HG02981 (cell line): Measurements from ENCODE around the gene RPGR.

Experiments
- ATAC-seq: cut with Tn5 transposase; IDR thresholded peaks from one replicate; pipeline ENCODE4 v1.9.1; 2021; ENCODE audit warnings: mild to moderate bottlenecking, moderate library complexity; ENCODE audit not compliant: unreplicated experiment

The RPGR gene

DNA sequence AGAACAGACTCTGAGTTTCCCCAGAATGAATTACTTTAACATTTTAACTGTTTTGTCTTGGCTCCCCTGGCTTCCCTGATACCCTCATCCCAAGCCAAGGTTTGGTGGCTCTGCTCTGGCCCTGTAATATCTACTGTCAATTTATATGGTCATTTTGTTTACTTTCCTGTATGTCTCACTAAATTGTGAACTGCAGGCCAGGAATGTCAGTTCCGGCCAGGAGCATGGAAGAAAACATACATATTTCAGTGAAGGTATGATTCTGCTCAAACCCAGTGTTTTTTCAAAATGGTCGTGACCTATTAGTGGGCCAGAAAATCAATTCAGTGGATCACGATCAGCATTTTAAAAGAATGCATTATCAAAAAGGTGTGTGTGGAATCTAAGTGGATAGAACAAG lies 1.2 kb downstream of the RPGR start:
- ATAC-seq = no peak

DNA sequence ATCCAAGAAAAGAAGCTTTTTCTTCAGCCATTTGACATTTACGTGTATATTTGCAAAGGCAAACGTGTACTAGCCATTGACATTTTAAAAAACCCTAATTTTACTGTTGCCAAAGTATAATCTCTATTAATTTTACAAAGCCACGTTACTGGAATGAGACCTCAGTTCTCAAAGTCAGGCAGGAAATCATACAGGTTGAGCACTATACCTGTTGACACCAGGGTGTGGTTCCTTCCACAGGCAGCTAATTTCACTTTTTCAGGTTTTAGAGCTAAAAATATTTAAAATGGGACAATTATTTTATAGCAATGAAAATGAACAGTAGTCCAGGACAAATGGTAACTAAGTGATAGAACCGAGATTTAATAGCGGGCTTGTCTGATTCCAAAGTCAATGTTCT lies 6.5 kb downstream of the RPGR start:
- ATAC-seq = no peak

DNA sequence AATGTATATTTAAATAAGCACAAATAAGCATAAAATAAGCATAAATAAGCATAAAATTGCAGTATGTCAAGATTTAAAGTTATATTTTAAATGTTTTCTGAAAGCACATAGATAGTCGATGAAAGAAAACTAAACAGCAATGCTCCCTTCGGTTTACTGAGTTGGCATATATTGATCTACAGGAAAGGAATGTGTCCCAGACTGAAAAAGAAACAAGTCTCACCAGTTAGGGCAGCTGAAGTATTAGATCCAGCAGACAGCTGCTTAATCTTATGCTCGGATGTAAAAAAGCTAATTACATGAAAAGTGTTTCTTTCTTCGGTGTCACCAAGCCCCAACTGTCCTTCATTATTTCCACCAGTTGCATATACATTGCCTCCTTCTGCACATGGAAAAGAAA lies 8.7 kb downstream of the RPGR start:
- ATAC-seq = no peak

DNA sequence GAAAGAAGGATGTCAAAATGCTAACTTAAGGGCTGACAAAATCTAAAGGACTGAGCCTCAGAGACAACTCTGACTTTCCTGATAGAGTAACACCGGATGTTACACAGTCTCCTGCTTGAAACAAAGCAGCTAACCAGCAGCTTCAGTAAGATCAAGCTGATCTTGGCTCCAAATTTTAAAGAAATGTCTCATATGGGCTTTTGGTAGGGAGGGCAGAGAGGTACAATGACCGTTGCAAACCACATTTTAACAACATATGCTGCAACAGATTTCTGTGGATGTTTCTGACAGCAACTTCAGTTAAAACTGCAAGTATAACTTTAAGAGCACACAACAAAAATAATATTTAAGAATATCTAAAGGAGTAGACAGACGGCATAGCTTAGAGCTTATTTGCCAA lies 9.1 kb downstream of the RPGR start:
- ATAC-seq = no peak

DNA sequence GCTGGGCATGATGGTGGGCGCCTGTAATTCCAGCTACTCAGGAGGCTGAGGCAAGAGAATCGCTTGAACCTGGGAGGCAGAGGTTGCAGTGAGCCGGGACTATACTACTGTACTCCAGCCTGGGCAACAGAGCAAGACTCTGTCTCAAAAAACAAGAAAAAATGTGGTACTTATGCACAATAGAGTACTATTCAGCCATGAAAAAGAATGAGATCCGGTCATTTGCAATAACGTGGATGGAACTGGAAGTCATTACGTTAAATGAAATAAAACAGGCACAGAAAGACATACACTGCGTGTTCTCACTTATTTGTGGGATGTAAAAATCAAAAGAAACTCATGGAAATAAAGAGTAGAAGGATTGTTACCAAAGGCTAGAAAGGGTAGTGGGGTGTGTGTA lies 12.1 kb downstream of the RPGR start:
- ATAC-seq = no peak

DNA sequence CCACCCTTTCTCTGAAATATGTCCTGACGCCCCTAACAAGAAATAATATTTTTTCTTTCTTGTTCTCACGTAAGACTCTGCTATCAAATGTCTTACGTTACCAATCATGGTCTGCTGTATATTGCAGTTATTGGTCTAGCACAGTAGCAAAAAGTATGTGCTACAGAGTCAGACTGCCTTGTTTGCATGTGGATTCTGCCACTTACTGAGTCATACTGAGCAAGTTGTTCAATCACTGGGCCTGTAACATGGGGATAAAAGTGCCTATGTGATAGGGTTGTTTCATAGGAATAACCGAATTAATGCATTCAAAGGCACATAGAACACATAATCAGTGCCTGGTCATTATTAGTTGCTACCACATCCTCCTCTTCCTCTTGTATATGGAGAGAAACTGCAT lies 14.1 kb downstream of the RPGR start:
- no peak for ATAC-seq

DNA sequence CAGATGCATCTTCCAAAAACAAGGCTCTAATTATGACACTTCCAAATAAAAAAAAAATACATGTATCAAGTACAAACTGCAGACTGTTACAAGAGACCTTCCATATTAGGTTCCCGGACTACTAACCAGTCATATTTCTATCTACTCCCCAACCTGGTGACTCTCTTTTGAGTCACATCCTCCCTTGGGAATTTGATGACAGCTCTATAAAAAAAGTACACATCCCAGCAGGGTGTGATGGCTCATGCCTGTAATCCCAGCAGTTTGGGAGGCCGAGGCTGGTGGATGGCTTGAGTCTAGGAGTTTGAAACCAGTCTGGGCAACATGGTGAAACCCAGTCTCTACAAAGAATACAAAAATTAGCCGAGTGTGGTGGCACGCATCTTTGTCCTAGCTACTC lies 14.9 kb downstream of the RPGR start:
- ATAC-seq = no peak

DNA sequence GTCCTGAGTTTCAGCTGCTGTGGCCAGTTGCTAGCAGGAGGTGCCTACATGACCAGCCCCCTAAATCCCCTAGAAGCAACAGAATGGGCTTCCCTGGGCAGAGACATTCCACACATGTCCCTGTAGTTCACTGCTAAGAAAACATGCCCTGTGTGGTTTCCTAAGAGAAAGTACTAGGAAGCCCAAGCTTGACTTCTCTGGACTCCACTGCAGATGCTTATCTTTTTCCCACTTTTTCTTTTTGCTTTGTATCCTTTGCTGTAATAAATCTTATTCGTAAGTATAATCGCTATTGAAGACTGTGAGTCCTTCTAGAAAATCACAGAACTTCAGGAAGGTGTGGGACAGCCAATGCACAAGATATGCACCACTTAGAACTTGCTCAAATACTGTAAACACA lies 15.6 kb downstream of the RPGR start:
- ATAC-seq = no peak

DNA sequence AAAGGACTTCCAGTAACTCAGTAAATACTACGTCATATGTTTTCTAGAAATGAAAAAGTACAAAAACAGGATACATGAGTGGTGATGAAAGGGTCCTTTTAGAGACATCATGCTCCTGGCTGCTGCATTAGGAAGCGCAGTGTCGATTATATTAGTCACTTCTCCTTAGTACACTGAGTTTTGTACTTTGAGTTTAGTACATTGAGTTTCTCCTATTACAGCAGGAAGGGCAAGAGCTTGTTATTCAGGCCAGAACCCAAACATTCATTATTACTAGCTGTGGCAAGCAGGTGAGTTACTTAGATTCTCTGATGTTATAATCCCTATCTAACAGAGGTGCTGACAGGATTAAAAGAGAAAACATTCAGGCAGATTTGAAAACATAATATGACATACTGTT lies 21.3 kb downstream of the RPGR start:
- no peak for ATAC-seq

DNA sequence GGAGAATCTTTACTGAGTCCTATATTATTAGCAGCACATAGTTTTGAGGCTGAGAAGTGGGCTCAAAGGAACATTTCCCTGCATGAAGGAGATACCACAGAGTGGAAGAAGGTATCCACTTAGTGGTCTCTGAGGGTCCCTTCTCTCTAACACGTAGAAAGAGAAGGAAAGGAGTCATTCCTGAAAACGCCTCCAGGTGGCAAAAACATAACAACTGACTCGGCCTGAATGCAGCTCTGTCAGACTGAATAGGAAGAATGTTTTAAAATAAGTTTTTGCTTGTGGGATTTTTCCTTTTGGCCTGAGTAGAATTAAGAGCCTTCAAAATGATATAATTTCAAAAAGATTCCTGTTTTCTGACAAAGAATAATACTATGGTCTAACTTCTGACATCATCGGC lies 23.3 kb downstream of the RPGR start:
- no peak for ATAC-seq

DNA sequence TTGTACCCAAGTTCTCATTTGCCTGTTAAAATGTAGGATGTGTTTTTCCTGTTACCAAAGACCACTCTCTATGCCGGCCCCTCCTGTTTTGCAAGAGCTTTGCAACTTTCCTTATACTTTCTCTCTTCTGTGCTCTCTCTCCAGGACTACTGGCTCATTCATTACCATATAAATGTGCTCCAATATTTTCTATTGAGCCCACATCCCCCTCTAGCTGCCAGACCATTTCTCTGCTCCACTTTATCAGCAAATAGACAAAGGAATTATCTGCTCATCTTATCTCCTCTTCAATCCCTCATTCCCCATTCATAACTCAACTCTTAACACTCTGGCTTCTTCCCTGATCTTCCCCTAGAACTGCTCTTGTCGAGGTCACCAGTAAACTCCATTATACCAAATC lies 33.6 kb downstream of the RPGR start:
- no peak for ATAC-seq

DNA sequence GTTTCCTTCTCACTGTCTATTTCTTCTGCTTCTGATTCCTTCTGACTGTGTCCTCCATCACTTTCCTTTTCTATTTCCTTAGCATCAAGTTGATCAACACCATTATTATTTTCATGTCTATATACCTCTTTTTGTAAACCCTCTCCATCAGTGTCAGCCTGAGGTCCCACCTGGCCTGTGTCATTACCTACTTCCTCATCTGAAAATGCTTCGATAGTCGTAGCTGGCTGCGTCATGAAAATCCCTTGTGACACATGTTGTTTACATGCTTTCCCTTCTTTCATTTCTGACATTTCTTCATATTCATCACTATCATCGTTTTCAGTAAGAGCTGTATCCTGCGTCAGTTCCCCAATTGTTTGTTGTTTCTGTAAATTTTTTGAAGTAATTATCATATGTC lies 39.6 kb downstream of the RPGR start:
- ATAC-seq = no peak

DNA sequence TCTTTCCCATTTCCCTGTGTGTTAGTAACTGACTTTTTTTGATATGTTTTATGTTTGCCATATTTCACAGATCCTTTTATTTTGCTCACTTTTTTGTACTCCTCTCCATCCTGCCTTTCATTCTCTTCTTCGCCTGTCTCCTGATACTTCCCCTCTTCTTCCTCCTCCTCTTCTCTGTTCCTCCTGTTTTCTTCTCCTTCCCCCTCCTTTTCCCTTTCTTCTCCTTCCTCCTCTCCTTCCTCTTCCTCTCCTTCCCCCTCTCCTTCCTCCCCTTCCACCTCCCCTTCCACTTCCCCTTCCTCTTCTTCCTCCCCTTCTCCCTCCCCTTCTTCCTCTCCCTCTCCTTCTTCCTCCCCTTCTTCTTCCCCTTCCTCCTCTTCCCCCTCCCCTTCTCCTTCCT lies 41.7 kb downstream of the RPGR start:
- no peak for ATAC-seq

DNA sequence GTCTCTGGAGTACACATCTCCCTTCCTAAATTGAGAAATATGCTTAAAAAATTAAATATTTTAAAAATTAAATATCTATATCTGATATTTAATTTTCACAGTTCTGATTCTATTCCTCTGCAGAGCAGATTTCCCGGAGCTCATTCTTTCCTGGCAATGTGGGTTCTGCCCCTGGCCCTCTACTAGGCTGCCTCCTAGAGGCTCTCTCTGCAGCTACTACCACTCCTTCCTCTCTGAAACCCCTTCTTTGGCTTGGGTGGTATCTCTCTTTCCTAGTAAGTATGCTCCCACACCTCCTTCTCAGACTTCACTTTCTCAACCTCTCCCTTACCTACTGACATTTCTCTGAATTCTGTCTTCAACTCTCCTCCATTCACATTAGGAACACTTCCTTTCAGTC lies 45.3 kb downstream of the RPGR start:
- ATAC-seq = no peak

DNA sequence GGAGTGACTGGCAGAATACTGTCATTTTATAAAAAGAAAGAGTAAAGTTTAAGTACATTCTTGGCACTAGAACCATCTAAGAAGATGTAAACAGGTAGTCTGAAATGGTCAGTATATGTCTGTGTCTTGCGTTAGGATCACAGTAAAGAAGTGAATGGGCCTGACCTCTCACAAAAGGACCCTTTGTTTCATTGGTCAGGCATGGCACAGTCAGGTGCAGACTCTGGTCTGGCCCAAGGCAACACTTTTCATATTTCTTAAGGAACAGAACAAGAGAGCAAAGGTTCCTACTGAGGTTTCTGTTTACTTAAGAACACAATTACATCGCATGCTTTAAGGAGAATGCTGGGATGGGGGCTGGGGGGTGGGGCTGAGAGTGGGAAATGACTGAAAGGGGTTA lies 48.1 kb downstream of the RPGR start:
- no peak for ATAC-seq

DNA sequence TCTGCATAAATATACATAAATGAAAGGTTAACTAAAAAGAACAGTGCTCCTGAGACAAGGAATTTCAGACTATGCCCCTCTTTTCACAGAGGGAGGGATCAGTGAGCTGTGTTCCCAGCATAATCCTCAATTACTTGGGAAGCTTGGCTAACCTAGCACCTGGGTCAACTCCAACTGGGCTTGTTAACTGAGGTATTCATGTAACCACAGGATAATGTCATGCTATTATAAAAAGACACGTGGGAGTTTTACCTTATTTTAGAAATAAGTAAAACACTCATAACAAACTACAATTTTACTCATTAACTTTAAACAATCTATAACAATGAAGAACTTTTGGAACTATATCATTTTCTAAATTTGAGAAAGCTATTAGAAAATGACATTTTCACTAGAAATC lies 48.6 kb downstream of the RPGR start:
- no peak for ATAC-seq

DNA sequence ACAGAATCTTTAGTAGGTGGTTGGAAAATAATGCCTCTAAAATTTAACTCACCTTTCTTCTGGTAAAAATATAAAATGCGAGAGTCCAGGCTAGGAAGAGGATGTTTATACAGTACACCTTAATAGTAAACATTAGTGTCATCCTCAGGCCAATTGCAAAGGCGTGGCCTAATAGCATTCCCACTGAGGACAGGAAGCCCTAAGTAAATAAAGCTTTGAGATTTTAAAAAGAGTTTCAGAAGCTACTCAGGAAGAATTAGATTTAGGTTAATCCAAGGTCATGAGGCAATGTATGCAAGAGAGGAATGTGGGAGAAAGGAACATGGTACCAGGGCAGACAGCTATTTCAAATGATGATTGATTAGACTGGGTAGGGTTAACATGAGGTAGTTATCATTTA lies 49.5 kb downstream of the RPGR start:
- no peak for ATAC-seq

DNA sequence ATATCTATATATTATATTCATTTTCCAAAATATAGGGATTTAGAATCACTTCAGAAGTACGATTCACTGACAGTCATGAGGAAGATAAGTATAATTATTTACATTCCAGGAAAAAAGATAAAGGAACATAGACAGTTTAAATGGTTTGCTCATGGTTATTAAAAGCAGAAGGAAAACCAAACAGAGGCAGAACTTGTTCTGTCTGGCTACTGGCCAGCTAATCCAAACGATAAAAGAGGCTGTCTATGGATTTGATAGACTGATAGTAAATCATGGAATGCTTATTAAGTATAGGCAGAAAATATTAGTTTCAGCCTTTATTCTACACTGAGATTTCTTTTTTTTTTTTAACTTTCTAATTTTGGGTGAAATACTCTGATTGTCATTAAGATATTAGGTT lies 50.2 kb downstream of the RPGR start:
- ATAC-seq = no peak

DNA sequence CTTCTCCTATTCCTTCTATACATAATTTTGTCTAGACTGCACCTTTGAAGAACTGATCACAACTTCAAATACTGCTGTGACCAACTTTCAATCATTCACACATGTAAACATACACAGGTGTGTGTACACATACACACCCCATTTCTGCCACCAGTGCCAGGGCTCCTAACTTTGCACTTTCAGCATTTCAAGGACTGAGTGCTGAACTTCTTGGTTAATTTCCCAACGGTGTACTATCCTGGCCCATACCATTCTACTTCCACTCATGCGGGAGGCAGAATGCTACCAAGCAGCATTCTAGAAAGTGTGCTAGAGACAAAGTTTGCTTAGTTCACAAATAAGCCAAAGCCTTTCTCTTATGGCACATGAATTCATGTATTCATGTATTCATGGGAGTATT lies 51.2 kb downstream of the RPGR start:
- no peak for ATAC-seq

DNA sequence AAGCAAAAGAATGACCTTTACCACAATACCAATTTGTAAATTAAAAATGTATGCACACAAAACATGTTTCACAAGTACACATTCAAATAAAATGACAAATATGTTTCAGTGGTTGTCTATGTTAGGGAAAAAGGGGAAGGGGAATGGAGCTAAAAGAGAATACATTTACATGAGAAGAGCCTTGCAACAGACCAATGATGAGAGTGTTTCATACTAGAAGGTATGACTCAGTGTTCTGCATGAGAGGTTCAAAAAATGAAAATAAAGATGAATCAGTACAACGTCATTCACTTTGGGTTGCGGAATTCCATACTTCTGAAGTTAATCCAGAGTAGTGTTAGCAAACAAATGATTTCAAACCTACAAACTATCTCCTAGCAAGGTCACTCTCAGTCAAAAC lies 51.7 kb downstream of the RPGR start:
- peak; percentile 42 for ATAC-seq

DNA sequence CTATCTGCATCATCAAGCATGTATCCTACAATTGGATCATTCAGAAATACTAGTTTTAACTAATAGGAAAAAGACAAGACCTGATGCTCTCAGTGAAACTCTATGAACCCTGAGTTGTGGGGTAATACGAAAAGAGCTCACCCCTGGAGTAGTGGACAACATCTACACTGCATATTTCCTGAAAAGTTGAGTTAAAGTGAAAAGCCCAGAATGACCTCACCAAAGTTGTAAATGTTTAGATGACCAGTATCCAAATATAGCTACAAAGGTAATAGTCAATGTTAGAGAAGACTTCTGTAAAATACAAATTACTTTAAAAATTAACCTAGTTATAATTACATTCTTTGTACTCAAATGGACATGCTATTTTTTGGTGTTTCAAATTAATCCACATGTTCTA lies 53.9 kb downstream of the RPGR start:
- peak; percentile 60 for ATAC-seq

DNA sequence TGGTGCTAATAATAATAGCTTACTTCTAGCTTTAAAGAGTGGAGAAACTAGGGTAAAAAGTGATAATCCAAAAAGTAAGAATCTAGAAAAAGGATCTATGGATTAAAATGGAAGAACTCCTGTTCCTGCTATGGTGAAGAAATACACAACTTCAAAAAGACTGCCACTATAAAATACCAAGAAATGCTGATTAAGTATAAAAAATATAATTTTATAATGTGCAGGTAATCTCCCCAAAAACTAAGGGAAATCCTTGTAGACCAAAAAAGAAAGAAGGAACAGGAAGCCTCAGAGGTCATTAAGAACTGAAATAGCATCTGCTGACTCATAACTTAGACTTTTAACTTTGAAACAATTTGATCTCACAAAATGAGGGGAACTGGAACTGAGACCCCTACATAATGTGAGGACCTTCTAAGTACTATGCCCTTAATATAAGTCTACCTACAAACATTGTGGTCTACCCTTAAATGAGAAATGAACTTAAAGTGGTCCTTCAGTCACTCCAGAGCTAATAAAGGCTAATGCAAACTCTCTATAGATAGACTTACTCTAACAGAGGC lies 56.1 kb downstream of the RPGR start:
- peak; percentile 57 for ATAC-seq

DNA sequence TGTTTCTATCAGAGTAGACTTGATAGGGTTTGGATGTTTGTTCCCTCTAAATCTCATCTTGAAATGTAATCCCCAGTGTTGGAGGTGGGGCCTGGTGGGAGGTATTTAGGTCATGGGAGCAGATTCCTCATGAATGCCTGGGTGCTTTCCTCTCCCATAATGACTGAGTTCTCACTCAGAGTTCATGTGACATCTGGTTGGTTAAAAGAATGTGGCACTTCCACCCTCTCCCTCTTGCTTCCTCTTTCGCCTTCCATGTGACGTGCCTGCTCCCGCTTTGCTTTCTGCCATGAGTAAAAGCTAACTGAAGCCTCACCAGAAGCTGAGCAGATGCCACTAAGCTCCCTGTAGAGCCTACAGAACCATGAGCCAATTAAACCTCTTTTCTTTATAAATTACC lies 59.3 kb downstream of the RPGR start:
- ATAC-seq = no peak
